HepG2 (cell line): ENCODE data around the gene CCDC136. TPM values are rescaled to one million over a fixed set of nuclear protein-coding genes. Genes with fewer than 3 reads are reported as not detected.

Source experiments
- ATAC-seq: fragments of 200-7000 bp; cut with Tn5 transposase; 3 replicates; pipeline ENCODE4 v1.9.1; 2020; ENCODE audit warnings: mild to moderate bottlenecking, moderate library complexity
- BruUV-seq: library from RNA; stranded (reverse); fragments of 400-500 nt; replicated peaks from 2 replicates; lab custom pipeline; 2021; lab: Mats Ljungman, UMichigan
- CTCF ChIA-PET: fragments of 300-600 bp; formaldehyde crosslinking; extraction: SDS; loops from one replicate; lab custom pipeline; 2021; ENCODE audit warnings: low total read pairs, inconsistent platforms, low intra/inter-chr PET ratio; lab: Yijun Ruan, JAX
- POLR2A ChIA-PET: fragments of 350-600 bp; sonication (Branson Sonifier 250); formaldehyde crosslinking; loops from one replicate; lab custom pipeline; 2020; ENCODE audit warnings: antibody characterized with exemption, inconsistent platforms; lab: Yijun Ruan, JAX
- DNase-seq: peaks from one replicate; pipeline ENCODE4 v3.0.0-alpha.2; 2015; ENCODE audit warnings: low spot score
- FAIRE-seq: peaks from 3 replicates; lab custom pipeline; 2011; peaks lifted over from hg19 to GRCh38; lab: Jason Lieb, UNC
- H2AFZ ChIP-seq: one replicate; pipeline ENCODE4 v1.6.1; 2011; ENCODE audit warnings: low read length, inconsistent platforms
- H3K27ac ChIP-seq: fragments of 300-600 bp; 3 replicates; pipeline ENCODE4 v1.8.0; 2011; ENCODE audit warnings: mixed run types, mild to moderate bottlenecking, mixed read lengths, low read length, inconsistent platforms; ENCODE audit not compliant: insufficient read depth; ENCODE audit errors: extremely low read length
- H3K27me3 ChIP-seq, 2 experiments: fragments of 200-600 bp in 1 of 2; 2 replicates in 1 of 2; 3 replicates in 1 of 2; pipeline versions ENCODE4 v1.6.0 to v1.8.0; 2011; ENCODE audit warnings: low read length in 2 of 2, mild to moderate bottlenecking in 2 of 2, moderate library complexity in 2 of 2, inconsistent platforms in 1 of 2; ENCODE audit not compliant: insufficient read depth in 2 of 2, control insufficient read depth in 1 of 2
- H3K36me3 ChIP-seq, 2 experiments: fragments of 200-600 bp in 1 of 2; replicated peaks in 1 of 2; 2 replicates in 1 of 2; 3 replicates in 1 of 2; pipeline versions ENCODE4 v1.5.1 to v1.8.0; 2011; ENCODE audit warnings: low read length in 2 of 2, inconsistent platforms in 1 of 2; ENCODE audit not compliant: insufficient read depth in 2 of 2, control insufficient read depth in 1 of 2
- H3K4me1 ChIP-seq: 2 replicates; pipeline ENCODE4 v1.5.1; 2012; ENCODE audit warnings: low read length, inconsistent platforms; ENCODE audit not compliant: insufficient read depth
- H3K4me2 ChIP-seq: 2 replicates; pipeline ENCODE4 v1.6.0; 2011; ENCODE audit warnings: low read depth, low read length, inconsistent platforms
- H3K4me3 ChIP-seq, 3 experiments: fragments of 200-600 bp in 1 of 3; sonication (generic), shearing (Covaris generic) in 1 of 3; replicated peaks in 1 of 3; 2 replicates each; pipeline ENCODE4 v1.5.1; 2011 to 2016; ENCODE audit warnings: low read length in 3 of 3, inconsistent platforms in 2 of 3, low read depth in 2 of 3, mild to moderate bottlenecking in 2 of 3, control low read depth in 1 of 3, mixed read lengths in 1 of 3; ENCODE audit not compliant: insufficient read depth in 1 of 3
- H3K79me2 ChIP-seq: one replicate; pipeline ENCODE4 v1.6.1; 2011; ENCODE audit warnings: low read length, inconsistent platforms; ENCODE audit not compliant: insufficient read depth
- H3K9ac ChIP-seq: 2 replicates; pipeline ENCODE4 v1.6.0; 2011; ENCODE audit warnings: mild to moderate bottlenecking, low read depth, low read length, inconsistent platforms; ENCODE audit not compliant: insufficient read depth
- H3K9me3 ChIP-seq: 2 replicates; pipeline ENCODE4 v1.5.1; 2012; ENCODE audit warnings: mild to moderate bottlenecking, low read length
- H4K20me1 ChIP-seq: 2 replicates; pipeline ENCODE4 v1.6.0; 2011; ENCODE audit warnings: inconsistent platforms, mild to moderate bottlenecking, low read length, moderate library complexity; ENCODE audit not compliant: insufficient read depth
- CHD4 ChIP-seq: fragments of 200-600 bp; sonication (generic); IDR thresholded peaks from 2 replicates; pipeline ENCODE4 v1.7.0; 2017; ENCODE audit warnings: mild to moderate bottlenecking, low read length, borderline replicate concordance
- FOXK1 ChIP-seq: sonication (generic); formaldehyde crosslinking; IDR thresholded peaks from 2 replicates; pipeline ENCODE4 v1.4.0; 2020; ENCODE audit warnings: low read depth, missing genetic modification reagents, borderline replicate concordance
- HES4 ChIP-seq: sonication (generic); formaldehyde crosslinking; IDR thresholded peaks from 2 replicates; pipeline ENCODE4 v1.9.0; 2021; ENCODE audit warnings: mild to moderate bottlenecking, missing genetic modification reagents, borderline replicate concordance
- SNAPC2 ChIP-seq: sonication (generic); formaldehyde crosslinking; IDR thresholded peaks from 2 replicates; pipeline ENCODE4 v1.8.1; 2022; ENCODE audit warnings: mild to moderate bottlenecking, missing genetic modification reagents
- ZNF672 ChIP-seq: sonication (generic); formaldehyde crosslinking; IDR thresholded peaks from 2 replicates; pipeline ENCODE4 v1.8.1; 2022; ENCODE audit warnings: missing genetic modification reagents
- ZNF713 ChIP-seq: sonication (generic); formaldehyde crosslinking; IDR thresholded peaks from 2 replicates; pipeline ENCODE4 v1.4.0; 2020; ENCODE audit warnings: mild to moderate bottlenecking, missing genetic modification reagents
- ZNF788 ChIP-seq: sonication (generic); formaldehyde crosslinking; IDR thresholded peaks from 2 replicates; pipeline ENCODE4 v1.5.0; 2020; ENCODE audit warnings: mild to moderate bottlenecking, missing genetic modification reagents, borderline replicate concordance
- ZNF878 ChIP-seq: sonication (generic); formaldehyde crosslinking; IDR thresholded peaks from 2 replicates; pipeline ENCODE4 v1.8.1; 2023; ENCODE audit warnings: mild to moderate bottlenecking, missing genetic modification reagents, moderate library complexity
- WGBS: methylation state at CpG from one replicate; pipeline ENCODE4 v1.1.6; 2017; ENCODE audit warnings: low lambda C conversion rate; 5-methylcytosine and 5-hydroxymethylcytosine counted together
- in situ Hi-C: cut with HindIII; loops from 2 replicates; pipeline ENCODE4 v1.10.0; 2017; ENCODE audit warnings: low pct_unique_long_range_greater_than_20kb; ENCODE audit not compliant: extremely low pct_ligation_motif_present
- intact Hi-C: fragments of 100-400 bp; cut with micrococcal nuclease; formaldehyde crosslinking; loops from one replicate; pipeline ENCODE4 v1.10.0; 2022; ENCODE audit not compliant: unreplicated experiment
- polyA plus RNA-seq, 8 experiments: library from polyadenylated mRNA; depleted of rRNA in 3 of 8; stranded (reverse) in 7 of 8; unstranded in 1 of 8; fragments of >200 nt; fragmentation: Illumina TruSeq in 4 of 8; extraction: Trizol in 4 of 8; gene quantifications; 2 replicates each; pipeline versions ENCODE4 v1.2.1 to v1.2.3, GENCODE V29; 2011 to 2016; ENCODE audit warnings: low read depth in 4 of 8, missing spikeins in 1 of 8, mixed read lengths in 1 of 8; ENCODE audit not compliant: insufficient read depth in 1 of 8
- total RNA-seq, 5 experiments: library from RNA; depleted of rRNA; stranded (reverse); fragments of >200 nt; fragmentation: Illumina TruSeq; extraction: Trizol; gene quantifications; 2 replicates each; pipeline ENCODE4 v1.2.3, GENCODE V29; 2016; ENCODE audit warnings: low read depth in 1 of 5
- TF ChIP-seq, protein P1 (sequence below): sonication (generic); formaldehyde crosslinking; IDR thresholded peaks from 2 replicates; pipeline ENCODE4 v1.8.1; 2023; ENCODE audit warnings: missing genetic modification reagents, inconsistent platforms, borderline replicate concordance
- TF ChIP-seq, protein P2 (sequence below): sonication (generic); formaldehyde crosslinking; IDR thresholded peaks from 2 replicates; pipeline ENCODE4 v1.4.0; 2020; ENCODE audit warnings: missing genetic modification reagents, mild to moderate bottlenecking, borderline replicate concordance
- TF ChIP-seq, protein P3 (sequence below): sonication (generic); formaldehyde crosslinking; IDR thresholded peaks from 2 replicates; pipeline ENCODE4 v1.8.1; 2022; ENCODE audit warnings: mild to moderate bottlenecking, missing genetic modification reagents

The CCDC136 gene
- total and polyA plus RNA-seq, 2 of the 13 experiments (the other 11 are each of a cell fraction or from before 2014, with no cell fraction given): 0.04 to 0.38 TPM

DNA sequence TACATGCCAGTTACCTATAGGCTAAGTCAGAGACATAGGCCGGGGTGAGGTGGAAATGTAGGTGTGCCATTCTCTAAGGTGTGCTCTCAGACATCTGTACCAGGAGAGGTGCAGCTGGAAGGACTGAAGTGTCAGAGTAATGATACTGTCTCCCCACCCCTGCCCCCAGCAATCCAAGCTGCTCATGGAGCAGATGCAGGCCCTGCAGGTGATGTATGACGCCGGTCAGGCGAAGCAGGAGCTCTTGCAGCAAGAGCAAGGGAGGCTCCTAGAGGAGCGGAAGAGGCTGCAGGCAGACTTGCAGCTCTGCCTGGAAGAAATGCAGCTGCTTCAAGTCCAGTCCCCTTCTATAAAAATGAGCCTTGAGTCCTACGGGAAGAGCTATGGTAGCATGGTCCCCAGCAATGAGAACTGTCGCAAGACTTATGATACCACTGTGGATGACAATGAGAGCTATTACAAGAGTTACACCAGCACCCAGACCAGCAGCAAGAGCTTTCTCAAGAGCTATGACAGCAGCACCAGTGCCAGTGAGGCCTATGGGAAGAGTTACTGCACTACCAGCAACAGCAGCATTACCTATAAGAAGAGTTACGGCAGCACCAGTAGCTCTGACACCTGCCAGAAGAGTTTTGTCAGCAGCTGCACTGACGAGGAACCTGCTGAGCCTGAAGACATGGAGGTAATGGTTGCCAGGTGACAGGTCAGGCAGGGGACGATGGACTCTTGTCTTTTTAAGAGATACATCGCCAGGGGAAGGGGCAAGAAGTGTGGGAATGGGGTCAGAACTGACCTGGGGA lies 20.1 kb downstream of the CCDC136 start:
- no peaks in the 10 kb centered on the region for H3K4me1 ChIP-seq
- H3K79me2 ChIP-seq: no peaks in the 10 kb centered on the region
- no peak overlapping the region for H3K27ac ChIP-seq
- no peak overlapping the region for H3K4me2 ChIP-seq
- intact Hi-C loops (no loop called here), in situ Hi-C loops (no loop called here)
- WGBS: 28% methylated on average over 9 of the region's 11 CpGs
- no peak overlapping the region for H3K4me3 ChIP-seq
- H3K36me3 ChIP-seq: no peaks in the 10 kb centered on the region
- H3K27me3 ChIP-seq: peaks cover 2 to 44% of the 10 kb centered on the region in 2 experiments; a peak in 3 of 5 replicates
- BruUV-seq: no TSS peak
- no peaks in the 10 kb centered on the region; the same call in 1 of the 2 replicates for H4K20me1 ChIP-seq
- no peak overlapping the region for H2AFZ ChIP-seq
- no peak for ATAC-seq
- POLR2A ChIA-PET: no interaction called here
- DNase-seq: no peak
- no peak overlapping the region for H3K9ac ChIP-seq
- no peak for TF ChIP-seq CHD4
- TF ChIP-seq, protein P1, sequence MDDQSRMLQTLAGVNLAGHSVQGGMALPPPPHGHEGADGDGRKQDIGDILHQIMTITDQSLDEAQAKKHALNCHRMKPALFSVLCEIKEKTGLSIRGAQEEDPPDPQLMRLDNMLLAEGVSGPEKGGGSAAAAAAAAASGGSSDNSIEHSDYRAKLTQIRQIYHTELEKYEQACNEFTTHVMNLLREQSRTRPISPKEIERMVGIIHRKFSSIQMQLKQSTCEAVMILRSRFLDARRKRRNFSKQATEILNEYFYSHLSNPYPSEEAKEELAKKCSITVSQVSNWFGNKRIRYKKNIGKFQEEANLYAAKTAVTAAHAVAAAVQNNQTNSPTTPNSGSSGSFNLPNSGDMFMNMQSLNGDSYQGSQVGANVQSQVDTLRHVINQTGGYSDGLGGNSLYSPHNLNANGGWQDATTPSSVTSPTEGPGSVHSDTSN (CRISPR knock-in tag): no peak
- no peak for TF ChIP-seq HES4
- TF ChIP-seq ZNF788 (CRISPR knock-in tag): no peak
- TF ChIP-seq ZNF672 (CRISPR knock-in tag): no peak
- no peak for TF ChIP-seq ZNF713 (CRISPR knock-in tag)
- TF ChIP-seq, protein P2, sequence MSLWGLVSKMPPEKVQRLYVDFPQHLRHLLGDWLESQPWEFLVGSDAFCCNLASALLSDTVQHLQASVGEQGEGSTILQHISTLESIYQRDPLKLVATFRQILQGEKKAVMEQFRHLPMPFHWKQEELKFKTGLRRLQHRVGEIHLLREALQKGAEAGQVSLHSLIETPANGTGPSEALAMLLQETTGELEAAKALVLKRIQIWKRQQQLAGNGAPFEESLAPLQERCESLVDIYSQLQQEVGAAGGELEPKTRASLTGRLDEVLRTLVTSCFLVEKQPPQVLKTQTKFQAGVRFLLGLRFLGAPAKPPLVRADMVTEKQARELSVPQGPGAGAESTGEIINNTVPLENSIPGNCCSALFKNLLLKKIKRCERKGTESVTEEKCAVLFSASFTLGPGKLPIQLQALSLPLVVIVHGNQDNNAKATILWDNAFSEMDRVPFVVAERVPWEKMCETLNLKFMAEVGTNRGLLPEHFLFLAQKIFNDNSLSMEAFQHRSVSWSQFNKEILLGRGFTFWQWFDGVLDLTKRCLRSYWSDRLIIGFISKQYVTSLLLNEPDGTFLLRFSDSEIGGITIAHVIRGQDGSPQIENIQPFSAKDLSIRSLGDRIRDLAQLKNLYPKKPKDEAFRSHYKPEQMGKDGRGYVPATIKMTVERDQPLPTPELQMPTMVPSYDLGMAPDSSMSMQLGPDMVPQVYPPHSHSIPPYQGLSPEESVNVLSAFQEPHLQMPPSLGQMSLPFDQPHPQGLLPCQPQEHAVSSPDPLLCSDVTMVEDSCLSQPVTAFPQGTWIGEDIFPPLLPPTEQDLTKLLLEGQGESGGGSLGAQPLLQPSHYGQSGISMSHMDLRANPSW: no peak
- TF ChIP-seq ZNF878 (CRISPR knock-in tag): no peak
- TF ChIP-seq SNAPC2 (CRISPR knock-in tag): no peak
- TF ChIP-seq, protein P3, sequence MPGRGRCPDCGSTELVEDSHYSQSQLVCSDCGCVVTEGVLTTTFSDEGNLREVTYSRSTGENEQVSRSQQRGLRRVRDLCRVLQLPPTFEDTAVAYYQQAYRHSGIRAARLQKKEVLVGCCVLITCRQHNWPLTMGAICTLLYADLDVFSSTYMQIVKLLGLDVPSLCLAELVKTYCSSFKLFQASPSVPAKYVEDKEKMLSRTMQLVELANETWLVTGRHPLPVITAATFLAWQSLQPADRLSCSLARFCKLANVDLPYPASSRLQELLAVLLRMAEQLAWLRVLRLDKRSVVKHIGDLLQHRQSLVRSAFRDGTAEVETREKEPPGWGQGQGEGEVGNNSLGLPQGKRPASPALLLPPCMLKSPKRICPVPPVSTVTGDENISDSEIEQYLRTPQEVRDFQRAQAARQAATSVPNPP (CRISPR knock-in tag): no peak
- no peak for TF ChIP-seq FOXK1 (CRISPR knock-in tag)
- FAIRE-seq: no peak
- no peaks in the 10 kb centered on the region for H3K9me3 ChIP-seq
- CTCF ChIA-PET: no interaction called here
